OCI-LY1 (cell line): Measurements from ENCODE around the gene SLC39A9.

ENCODE experiments used
- H2AFZ ChIP-seq: fragments of 200-600 bp; sonication (generic), shearing (Covaris generic); 2 replicates; pipeline ENCODE4 v1.6.0; 2014; ENCODE audit warnings: antibody characterized with exemption, mild to moderate bottlenecking, low read length
- H3F3A ChIP-seq: fragments of 200-600 bp; sonication (generic), shearing (Covaris generic); 2 replicates; pipeline ENCODE4 v1.6.0; 2014; ENCODE audit warnings: mild to moderate bottlenecking, antibody characterized with exemption, low read length, moderate library complexity; ENCODE audit not compliant: insufficient read depth
- H3K27ac ChIP-seq: fragments of 200-600 bp; sonication (generic); 2 replicates; pipeline ENCODE4 v1.5.1; 2014; ENCODE audit warnings: low read length, mixed run types, mild to moderate bottlenecking, low read depth; ENCODE audit not compliant: poor library complexity, severe bottlenecking
- H3K27me3 ChIP-seq: fragments of 200-600 bp; sonication (generic); 2 replicates; pipeline ENCODE4 v1.6.0; 2014; ENCODE audit warnings: antibody characterized with exemption, mild to moderate bottlenecking, low read length, moderate library complexity; ENCODE audit not compliant: insufficient read depth
- H3K36me3 ChIP-seq: fragments of 200-600 bp; sonication (generic); 2 replicates; pipeline ENCODE4 v1.6.1; 2014; ENCODE audit warnings: mild to moderate bottlenecking, antibody characterized with exemption, low read length, moderate library complexity, mixed read lengths; ENCODE audit not compliant: insufficient read depth
- H3K4me1 ChIP-seq: fragments of 200-600 bp; sonication (generic); 2 replicates; pipeline ENCODE4 v1.5.1; 2014; ENCODE audit warnings: mild to moderate bottlenecking, low read length, moderate library complexity; ENCODE audit not compliant: insufficient read depth, severe bottlenecking
- H3K4me2 ChIP-seq: fragments of 200-600 bp; sonication (generic), shearing (Covaris generic); 2 replicates; pipeline ENCODE4 v1.6.1; 2014; ENCODE audit warnings: low read length
- H3K4me3 ChIP-seq: fragments of 200-600 bp; sonication (generic); 2 replicates; pipeline ENCODE4 v1.5.1; 2014; ENCODE audit warnings: low read length, low read depth, mild to moderate bottlenecking, mixed read lengths; ENCODE audit not compliant: poor library complexity, severe bottlenecking
- H3K79me2 ChIP-seq: fragments of 200-600 bp; shearing (Covaris generic); 2 replicates; pipeline ENCODE4 v1.6.1; 2016; ENCODE audit warnings: mixed run types, low read length, mixed read lengths; ENCODE audit not compliant: insufficient read depth
- H3K9ac ChIP-seq: fragments of 200-600 bp; sonication (generic), shearing (Covaris generic); 2 replicates; pipeline ENCODE4 v1.6.1; 2014; ENCODE audit warnings: mild to moderate bottlenecking, low read length, mixed read lengths
- H3K9me2 ChIP-seq: fragments of 200-600 bp; sonication (generic), shearing (Covaris generic); 2 replicates; pipeline ENCODE4 v1.6.1; 2014; ENCODE audit warnings: low read depth, mild to moderate bottlenecking, low read length, mixed read lengths
- H3K9me3 ChIP-seq: fragments of 200-600 bp; shearing (Covaris generic); 2 replicates; pipeline ENCODE4 v1.6.1; 2014; ENCODE audit warnings: low read length, mixed read lengths
- H4K20me1 ChIP-seq: fragments of 200-600 bp; sonication (generic), shearing (Covaris generic); 2 replicates; pipeline ENCODE4 v1.6.0; 2016; ENCODE audit warnings: mild to moderate bottlenecking, low read length; ENCODE audit not compliant: insufficient read depth
- EZH2 ChIP-seq: fragments of 200-600 bp; sonication (generic), shearing (Covaris generic); IDR thresholded peaks from 2 replicates; pipeline ENCODE4 v1.8.0; 2017; ENCODE audit warnings: borderline replicate concordance, mixed run types, mild to moderate bottlenecking, antibody characterized with exemption, low read length, moderate library complexity, mixed read lengths
- TF ChIP-seq, protein P1 (sequence below): fragments of 200-600 bp; sonication (generic), shearing (Covaris generic); IDR thresholded peaks from 2 replicates; pipeline ENCODE4 v1.5.1; 2017; ENCODE audit warnings: mild to moderate bottlenecking, antibody characterized with exemption, low read length, moderate library complexity, mixed read lengths

The SLC39A9 gene

DNA sequence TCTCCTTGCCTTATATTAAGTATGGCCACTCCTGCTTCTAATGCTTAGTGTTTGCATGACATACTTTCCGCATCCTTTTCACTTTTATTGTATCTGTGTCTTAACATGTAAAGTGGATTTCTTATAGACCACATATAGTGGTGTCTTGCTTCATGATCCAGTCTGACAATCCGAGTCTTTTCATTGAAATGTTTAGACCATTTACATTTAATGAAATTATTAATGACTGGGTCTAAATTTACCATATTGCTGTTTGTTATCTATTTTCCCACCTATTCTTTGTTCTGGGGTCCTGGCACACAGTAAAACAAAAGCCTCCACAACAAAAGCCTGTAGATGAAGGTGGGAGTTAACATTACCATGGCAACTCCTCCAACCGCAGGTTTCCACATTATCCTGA, 23.3 kb upstream of the SLC39A9 start:
- H3K27me3 ChIP-seq = no peaks in the 10 kb centered on the region
- no peaks in the 10 kb centered on the region for H3K4me1 ChIP-seq
- no peak overlapping the region for H3K9ac ChIP-seq
- H3K4me3 ChIP-seq = no peak overlapping the region
- H4K20me1 ChIP-seq = no peaks in the 10 kb centered on the region
- H3K79me2 ChIP-seq = no peaks in the 10 kb centered on the region
- no peaks in the 10 kb centered on the region for H3F3A ChIP-seq
- TF ChIP-seq EZH2 = no peak
- TF ChIP-seq, protein P1, sequence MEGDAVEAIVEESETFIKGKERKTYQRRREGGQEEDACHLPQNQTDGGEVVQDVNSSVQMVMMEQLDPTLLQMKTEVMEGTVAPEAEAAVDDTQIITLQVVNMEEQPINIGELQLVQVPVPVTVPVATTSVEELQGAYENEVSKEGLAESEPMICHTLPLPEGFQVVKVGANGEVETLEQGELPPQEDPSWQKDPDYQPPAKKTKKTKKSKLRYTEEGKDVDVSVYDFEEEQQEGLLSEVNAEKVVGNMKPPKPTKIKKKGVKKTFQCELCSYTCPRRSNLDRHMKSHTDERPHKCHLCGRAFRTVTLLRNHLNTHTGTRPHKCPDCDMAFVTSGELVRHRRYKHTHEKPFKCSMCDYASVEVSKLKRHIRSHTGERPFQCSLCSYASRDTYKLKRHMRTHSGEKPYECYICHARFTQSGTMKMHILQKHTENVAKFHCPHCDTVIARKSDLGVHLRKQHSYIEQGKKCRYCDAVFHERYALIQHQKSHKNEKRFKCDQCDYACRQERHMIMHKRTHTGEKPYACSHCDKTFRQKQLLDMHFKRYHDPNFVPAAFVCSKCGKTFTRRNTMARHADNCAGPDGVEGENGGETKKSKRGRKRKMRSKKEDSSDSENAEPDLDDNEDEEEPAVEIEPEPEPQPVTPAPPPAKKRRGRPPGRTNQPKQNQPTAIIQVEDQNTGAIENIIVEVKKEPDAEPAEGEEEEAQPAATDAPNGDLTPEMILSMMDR = no peak
- H3K9me2 ChIP-seq = no peaks in the 10 kb centered on the region
- no peak overlapping the region for H3K27ac ChIP-seq
- no peak overlapping the region for H2AFZ ChIP-seq
- peaks cover 53% of the 10 kb centered on the region for H3K36me3 ChIP-seq
- H3K4me2 ChIP-seq = no peak overlapping the region
- no peaks in the 10 kb centered on the region for H3K9me3 ChIP-seq

DNA sequence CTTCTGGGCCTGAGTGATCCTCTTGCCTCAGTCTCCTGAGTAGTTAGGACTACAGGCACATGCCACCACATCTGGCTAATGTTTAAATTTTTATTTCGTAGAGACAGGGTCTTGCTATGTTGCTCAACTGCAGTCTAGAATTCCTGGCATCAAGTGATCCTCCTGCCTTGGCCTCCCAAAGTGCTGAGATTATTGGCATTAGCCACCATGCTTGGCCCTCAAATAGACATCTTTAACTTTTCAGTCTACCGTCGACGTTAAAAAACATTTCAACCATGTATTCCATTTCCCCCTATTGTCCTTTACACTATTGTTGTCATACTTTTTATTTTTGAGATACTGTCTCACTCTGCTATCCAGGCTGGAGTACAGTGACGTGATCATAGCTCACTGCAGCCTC, 22.8 kb upstream of the SLC39A9 start:
- no peaks in the 10 kb centered on the region for H3K9me2 ChIP-seq
- H3K9ac ChIP-seq = no peak overlapping the region
- no peaks in the 10 kb centered on the region for H4K20me1 ChIP-seq
- no peaks in the 10 kb centered on the region for H3F3A ChIP-seq
- no peak overlapping the region for H2AFZ ChIP-seq
- H3K79me2 ChIP-seq = no peaks in the 10 kb centered on the region
- no peak overlapping the region for H3K4me3 ChIP-seq
- no peaks in the 10 kb centered on the region for H3K27me3 ChIP-seq
- no peaks in the 10 kb centered on the region for H3K4me1 ChIP-seq
- peaks cover 58% of the 10 kb centered on the region for H3K36me3 ChIP-seq
- no peak overlapping the region for H3K27ac ChIP-seq
- H3K9me3 ChIP-seq = no peaks in the 10 kb centered on the region
- H3K4me2 ChIP-seq = no peak overlapping the region
- no peak for TF ChIP-seq EZH2
- TF ChIP-seq, protein P1 = no peak

DNA sequence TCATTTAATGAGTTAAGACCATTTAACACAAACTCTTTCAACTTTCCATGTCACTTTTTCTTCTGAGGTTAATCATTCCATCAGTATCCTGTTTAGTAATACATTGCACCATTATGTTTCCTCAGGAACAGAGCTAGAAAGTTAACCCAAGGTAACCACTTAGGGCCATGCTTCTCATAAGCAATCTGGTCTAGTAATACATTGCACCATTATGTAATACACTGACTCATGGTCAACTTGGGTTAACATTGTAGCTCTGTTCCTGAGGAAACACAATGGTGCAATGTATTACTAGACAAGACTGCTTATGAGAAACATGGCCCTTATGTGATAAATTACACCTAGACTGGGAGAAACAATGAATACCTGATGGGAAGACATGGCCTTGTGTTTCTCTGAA, 22.1 kb upstream of the SLC39A9 start:
- no peak overlapping the region for H3K4me2 ChIP-seq
- no peaks in the 10 kb centered on the region for H3K9me2 ChIP-seq
- no peak overlapping the region for H3K9ac ChIP-seq
- H3K4me1 ChIP-seq = no peaks in the 10 kb centered on the region
- no peak for TF ChIP-seq EZH2
- TF ChIP-seq, protein P1 = no peak
- no peak overlapping the region for H3K4me3 ChIP-seq
- no peaks in the 10 kb centered on the region for H3K9me3 ChIP-seq
- no peaks in the 10 kb centered on the region for H3K79me2 ChIP-seq
- no peak overlapping the region for H3K27ac ChIP-seq
- H3F3A ChIP-seq = no peaks in the 10 kb centered on the region
- H3K36me3 ChIP-seq = peaks cover 65% of the 10 kb centered on the region
- no peaks in the 10 kb centered on the region for H3K27me3 ChIP-seq
- no peak overlapping the region for H2AFZ ChIP-seq
- H4K20me1 ChIP-seq = no peaks in the 10 kb centered on the region
